Stimulated activated CD4-positive, alpha-beta T cell treated with anti-CD3 and anti-CD28 coated beads, Interleukin-1b, Interleukin-23, amount 100 ng/mL, for 4 hours (primary cell): ENCODE measurements around the gene IQGAP1.
A peak's percentile ranks its signal among the peaks of the same experiment; 100 is the strongest.
"Not testable (repeated sequence)": the region's sequence is repeated elsewhere in the genome, so short reads cannot be mapped to it uniquely, and the experiment has no call there.

ENCODE experiments used
- DNase-seq, 2 donors: peaks; one replicate each; pipeline ENCODE4 v3.0.0-alpha.2; 2020; ENCODE audit warnings: low read depth in 2 of 2

The IQGAP1 gene, protein sequence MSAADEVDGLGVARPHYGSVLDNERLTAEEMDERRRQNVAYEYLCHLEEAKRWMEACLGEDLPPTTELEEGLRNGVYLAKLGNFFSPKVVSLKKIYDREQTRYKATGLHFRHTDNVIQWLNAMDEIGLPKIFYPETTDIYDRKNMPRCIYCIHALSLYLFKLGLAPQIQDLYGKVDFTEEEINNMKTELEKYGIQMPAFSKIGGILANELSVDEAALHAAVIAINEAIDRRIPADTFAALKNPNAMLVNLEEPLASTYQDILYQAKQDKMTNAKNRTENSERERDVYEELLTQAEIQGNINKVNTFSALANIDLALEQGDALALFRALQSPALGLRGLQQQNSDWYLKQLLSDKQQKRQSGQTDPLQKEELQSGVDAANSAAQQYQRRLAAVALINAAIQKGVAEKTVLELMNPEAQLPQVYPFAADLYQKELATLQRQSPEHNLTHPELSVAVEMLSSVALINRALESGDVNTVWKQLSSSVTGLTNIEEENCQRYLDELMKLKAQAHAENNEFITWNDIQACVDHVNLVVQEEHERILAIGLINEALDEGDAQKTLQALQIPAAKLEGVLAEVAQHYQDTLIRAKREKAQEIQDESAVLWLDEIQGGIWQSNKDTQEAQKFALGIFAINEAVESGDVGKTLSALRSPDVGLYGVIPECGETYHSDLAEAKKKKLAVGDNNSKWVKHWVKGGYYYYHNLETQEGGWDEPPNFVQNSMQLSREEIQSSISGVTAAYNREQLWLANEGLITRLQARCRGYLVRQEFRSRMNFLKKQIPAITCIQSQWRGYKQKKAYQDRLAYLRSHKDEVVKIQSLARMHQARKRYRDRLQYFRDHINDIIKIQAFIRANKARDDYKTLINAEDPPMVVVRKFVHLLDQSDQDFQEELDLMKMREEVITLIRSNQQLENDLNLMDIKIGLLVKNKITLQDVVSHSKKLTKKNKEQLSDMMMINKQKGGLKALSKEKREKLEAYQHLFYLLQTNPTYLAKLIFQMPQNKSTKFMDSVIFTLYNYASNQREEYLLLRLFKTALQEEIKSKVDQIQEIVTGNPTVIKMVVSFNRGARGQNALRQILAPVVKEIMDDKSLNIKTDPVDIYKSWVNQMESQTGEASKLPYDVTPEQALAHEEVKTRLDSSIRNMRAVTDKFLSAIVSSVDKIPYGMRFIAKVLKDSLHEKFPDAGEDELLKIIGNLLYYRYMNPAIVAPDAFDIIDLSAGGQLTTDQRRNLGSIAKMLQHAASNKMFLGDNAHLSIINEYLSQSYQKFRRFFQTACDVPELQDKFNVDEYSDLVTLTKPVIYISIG (N-terminal part only)

DNA sequence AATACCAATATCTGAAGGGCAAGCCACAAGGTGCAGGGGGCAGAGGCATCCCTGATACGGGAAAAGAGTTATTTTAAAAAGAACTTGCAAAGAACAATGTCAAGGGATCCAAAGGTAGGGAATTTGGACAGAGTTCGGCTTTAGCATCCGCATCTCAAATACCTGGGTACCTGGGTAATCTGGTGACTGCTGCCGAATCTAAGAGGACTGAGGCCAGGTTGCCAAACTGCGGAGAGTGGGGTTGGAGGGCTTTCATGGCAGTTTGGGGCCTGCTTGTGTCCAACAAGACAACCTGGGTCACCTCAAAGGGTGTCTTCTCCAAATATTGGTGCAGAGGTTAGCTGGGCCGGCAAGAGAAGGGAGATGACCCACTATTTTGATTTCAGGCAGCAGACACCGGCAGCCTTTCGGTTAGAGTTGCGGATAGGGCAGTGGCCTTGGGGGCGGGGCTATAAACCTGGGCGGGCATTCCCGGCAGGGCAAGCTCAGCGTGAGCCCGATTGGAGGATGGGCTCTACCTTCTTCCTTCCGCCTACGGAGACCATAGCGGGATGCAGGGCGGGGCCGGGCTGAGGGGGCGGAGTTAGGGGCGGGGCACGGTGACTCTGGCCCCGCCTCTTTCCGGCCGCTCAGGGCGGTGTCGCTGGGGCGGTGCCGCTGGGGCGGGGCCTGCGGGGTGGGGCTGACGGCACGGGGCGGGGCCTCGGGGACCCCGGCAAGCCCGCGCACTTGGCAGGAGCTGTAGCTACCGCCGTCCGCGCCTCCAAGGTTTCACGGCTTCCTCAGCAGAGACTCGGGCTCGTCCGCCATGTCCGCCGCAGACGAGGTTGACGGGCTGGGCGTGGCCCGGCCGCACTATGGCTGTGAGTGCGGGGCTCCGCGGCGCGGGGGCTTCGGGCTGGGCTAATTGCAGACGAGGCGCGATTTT, at the start of gene IQGAP1:
Gene IQGAP1, plus strand, starts transcription at position 709 of the 928 bp plus-strand sequence. Its CDS starts 100 bp downstream, at position 809.
- peak; percentile 93 to 96 for DNase-seq

DNA sequence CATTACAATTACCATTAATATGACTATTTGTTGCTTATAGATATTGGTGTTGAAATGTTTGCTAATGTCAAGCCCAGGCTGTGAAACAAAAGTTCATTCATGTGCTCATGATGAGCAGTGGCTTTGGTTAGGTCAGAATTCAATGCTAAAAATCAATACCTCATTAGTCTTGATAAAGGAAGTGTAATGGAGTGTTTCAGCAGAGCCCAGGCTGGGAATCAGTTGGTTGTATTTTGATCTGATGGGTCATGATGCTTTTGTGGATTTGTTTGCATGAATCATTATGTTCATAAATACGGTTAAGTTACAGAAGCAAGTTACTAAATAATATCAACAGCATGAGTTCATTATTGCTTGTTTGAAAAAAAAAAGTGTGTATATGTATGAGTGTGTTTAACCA, 49.5 kb upstream of the IQGAP1 start:
- DNase-seq: no peak

DNA sequence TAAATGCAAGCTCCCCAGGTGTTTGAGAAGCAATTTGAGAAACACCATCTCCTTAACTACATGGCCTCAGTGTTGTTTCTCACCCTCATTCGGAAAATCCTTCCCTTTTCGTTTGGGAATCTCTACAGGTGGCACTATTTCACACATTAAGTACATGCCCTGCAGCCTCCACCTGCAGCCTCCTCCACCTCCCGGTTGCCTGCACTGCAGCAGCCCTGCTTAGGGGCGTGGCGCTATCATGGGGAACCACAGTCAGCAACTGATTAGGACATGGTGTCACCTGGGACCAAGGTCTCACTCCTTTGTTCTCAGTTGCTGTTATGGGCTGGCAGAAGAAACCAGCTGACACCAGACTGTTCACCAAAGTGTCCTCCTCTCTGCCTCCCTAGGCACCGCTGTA, 47.7 kb upstream of the IQGAP1 start:
- DNase-seq: no peak

GRCh38 chr15:90343302-90343790, 44.7 kb upstream of the IQGAP1 start:
- DNase-seq: no peak

DNA sequence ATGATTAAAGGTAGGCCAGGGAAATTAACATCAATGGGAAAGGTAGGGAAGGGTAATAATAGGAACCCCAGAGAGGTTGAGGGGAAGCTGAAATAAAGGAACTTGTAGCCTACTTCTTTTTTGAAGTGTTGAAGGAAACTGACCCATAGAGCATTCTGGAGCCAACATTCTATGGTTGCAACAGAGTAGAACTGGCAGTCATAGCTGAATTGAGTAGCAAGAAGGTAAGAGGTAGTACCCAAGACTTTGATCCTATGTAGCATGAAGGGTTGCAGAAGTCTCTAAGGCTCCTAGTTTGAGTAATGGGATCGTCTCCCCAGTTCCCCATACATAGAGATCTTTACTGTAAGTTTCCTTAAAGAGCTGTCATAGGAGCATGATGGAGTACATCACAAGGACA, 43.4 kb upstream of the IQGAP1 start:
- DNase-seq: no peak

DNA sequence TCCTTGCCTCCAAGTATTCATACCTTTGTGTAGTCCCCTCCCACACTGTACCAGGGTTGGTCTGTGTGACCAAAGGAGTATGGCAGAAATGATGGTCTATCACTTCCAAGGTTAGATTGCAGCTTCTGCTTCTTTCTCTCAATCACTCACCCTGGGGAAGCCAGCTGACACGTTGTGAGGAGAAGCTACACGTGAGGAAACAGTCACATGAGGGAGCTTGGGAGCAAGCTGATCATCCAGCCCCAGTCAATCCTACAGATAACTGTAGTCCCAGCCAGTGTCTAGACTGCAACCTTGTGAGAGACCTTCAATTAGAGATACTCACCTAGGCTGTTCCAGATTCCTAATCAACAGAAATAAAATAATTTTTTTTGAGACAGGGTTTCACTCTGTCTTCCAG, 42.2 kb upstream of the IQGAP1 start:
- DNase-seq: no peak

GRCh38 chr15:90347431-90348065, 40.5 kb upstream of the IQGAP1 start:
- DNase-seq: not testable (repeated sequence)

GRCh38 chr15:90348456-90348855, 39.6 kb upstream of the IQGAP1 start:
- no peak for DNase-seq

DNA sequence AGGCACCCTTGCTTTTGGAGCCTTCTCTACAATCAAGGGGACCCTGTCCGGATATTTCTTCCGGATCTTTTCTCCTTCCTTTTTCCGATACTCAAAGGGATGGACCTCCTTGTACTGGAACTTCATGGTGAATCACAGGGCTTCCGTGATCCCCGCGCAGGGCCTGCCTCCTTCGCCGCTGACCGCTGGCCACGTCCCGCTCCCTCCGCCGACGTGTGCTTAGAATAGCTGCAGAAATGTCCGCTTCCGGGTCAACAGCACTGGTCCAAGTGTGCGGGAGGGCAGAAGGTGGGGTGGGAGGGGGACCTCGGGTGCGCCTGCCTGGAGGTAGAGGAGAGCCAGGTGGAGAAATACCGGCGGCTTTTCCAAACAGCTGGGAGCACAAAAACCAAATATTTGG, 39.0 kb upstream of the IQGAP1 start:
- no peak for DNase-seq

DNA sequence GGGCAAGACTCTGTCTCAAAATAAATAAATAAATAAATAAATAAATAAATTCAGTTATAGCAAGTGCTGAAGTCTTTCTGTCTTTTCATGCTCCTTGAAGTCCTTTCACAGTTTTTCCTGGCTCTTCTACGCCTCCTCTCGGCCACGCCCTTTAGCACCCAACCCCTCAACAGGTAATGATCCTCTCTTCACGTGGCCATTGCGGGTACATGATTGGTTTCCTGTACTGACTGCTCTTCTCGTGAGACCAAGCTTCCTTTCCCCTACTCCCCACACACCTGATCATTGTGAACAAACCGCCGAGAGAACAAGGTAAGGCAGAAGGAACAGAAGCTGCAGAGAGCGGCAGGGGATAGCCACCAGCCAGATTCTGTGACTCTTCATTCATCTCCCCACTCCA, 38.2 kb upstream of the IQGAP1 start:
- no peak for DNase-seq

- DNase-seq: no peak
These were observed 36.4 kb upstream of the IQGAP1 start for GRCh38 chr15:90351479-90352106.

- DNase-seq: peak; percentile 74 to 85
These were observed 35.7 kb upstream of the IQGAP1 start, which contains the start of gene ZNF774 for GRCh38 chr15:90352107-90352893. TSS of gene ZNF774 (plus strand) at chr15:90352284. CDS start at chr15:90354661, 2,377 bp downstream.

DNA sequence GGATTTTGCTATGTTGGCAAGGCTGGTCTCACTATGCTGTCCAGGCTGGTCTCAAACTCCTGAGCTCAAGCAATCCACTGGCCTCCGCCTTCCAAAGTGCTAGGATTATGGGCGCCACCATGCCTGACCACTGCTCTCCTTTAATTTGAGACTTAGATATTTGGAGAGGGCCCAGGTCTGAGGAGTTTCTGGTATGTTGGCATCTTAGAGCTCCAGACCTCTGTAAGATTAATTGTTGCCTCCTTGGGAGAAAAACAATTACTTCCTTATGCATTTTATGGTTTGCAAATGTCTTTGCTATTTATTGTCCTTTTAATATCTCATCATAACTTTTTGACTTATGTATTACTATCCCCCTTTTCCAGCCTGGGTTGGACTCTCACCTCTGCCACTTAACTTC, 33.1 kb upstream of the IQGAP1 start:
- DNase-seq: no peak

DNA sequence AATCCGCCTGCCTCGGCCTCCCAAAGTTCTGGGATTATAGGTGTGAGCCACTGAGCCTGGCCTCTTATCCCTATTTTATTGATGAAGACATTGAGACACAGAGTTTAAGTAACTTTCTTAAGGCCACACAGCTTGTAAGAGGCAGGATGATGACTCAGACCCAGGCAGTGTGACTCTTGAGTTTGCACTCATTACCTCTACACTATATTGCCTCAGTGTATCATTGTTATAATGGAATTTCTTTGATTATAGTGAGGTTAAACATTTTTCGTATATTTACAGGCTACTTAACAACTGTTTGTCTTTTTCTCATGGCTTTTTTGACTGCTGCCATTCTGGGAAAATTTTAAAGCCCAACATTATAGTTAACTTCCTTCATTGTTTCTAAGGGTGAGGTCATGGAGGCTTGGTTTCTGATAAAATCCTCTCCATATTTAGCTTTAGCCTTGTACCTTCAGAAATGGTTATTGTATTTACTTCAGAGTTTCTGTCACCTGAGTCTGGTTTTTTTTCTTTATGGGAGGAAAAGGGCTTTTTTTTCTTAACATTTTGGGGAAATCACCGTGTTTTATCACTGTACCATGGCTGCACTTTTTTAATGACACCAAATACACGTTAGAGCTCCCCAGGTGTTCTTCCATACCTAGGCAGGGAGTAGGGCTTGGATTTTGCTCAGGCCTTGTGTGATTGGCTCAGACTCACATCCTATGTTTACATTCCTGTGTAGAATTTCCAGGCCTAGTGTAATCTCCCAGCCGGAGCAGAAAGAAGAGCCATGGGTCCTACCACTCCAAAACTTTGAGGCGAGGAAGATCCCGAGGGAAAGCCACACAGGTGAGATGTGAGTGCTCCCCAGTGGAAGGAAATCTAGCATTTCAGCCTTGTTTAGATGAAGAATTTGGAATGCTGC, 29.7 kb upstream of the IQGAP1 start:
- DNase-seq: no peak

DNA sequence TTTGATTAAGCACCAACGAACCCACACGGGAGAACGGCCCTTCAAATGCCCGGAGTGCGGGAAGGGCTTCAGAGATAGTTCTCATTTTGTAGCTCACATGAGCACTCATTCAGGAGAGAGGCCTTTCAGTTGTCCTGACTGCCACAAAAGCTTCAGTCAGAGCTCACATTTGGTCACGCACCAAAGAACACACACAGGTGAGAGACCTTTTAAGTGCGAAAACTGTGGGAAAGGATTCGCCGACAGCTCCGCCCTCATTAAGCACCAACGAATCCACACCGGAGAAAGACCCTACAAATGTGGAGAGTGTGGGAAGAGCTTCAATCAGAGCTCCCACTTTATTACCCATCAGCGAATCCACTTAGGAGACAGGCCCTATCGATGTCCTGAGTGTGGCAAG, 27.3 kb upstream of the IQGAP1 start:
- no peak for DNase-seq

DNA sequence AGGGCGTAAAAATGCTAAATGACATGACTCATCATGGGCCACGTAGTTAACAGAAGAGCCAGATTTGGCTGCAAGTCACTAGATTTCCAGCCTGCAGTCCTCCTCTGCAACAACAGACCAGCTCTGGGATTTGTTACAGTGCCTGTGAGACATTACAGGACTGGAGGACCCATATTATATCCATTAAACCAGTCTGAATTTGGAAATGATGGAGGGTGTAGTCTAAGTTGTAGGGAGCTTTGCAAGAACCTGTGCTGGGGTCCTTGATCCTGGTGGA, 25.2 kb upstream of the IQGAP1 start:
- DNase-seq: no peak

- no peak for DNase-seq
These were observed 23.8 kb upstream of the IQGAP1 start for GRCh38 chr15:90364251-90364650.
